ENCODE results near the gene CMIP.

Gene CMIP

GRCh38 chr16:81602792-81603191, 158.2 kb downstream of the CMIP start:
- no peak for DNase-seq (ENCODE audit: extremely low spot score)
- ChIA-PET POLR2A (no interaction called here), CTCF (no interaction called here)
- no peak for TF ChIP-seq BHLHE40 (IDR thresholded peaks at IDR 0.05; ENCODE audit: borderline replicate concordance)
- TF ChIP-seq L3MBTL2 (conservative IDR thresholded peaks at IDR 0.05), result no peak
- TF ChIP-seq HDGF (IDR thresholded peaks at IDR 0.05; ENCODE audit: borderline replicate concordance), result no peak
- TF ChIP-seq ELF4 (IDR thresholded peaks at IDR 0.05), result no peak
- no peak for TF ChIP-seq ZNF384 (IDR thresholded peaks at IDR 0.05)
- TF ChIP-seq LEF1 (IDR thresholded peaks at IDR 0.05; ENCODE audit: borderline replicate concordance), result no peak
- no peak for TF ChIP-seq PKNOX1 (IDR thresholded peaks at IDR 0.05)
- no peak for TF ChIP-seq SP1 (IDR thresholded peaks at IDR 0.05)
- TF ChIP-seq CTBP1 (IDR thresholded peaks at IDR 0.05; ENCODE audit: borderline replicate concordance), result no peak
- no peak for TF ChIP-seq FOXM1 (IDR thresholded peaks at IDR 0.05; ENCODE audit: borderline replicate concordance)
- no peak for TF ChIP-seq NFRKB (IDR thresholded peaks at IDR 0.05)
- no peak for TF ChIP-seq TARDBP (IDR thresholded peaks at IDR 0.05)
- no peak for TF ChIP-seq FOXK2 (IDR thresholded peaks at IDR 0.05)
- TF ChIP-seq ARNT (IDR thresholded peaks at IDR 0.05), result no peak
- TF ChIP-seq SUZ12 (IDR thresholded peaks at IDR 0.05), result no peak
- TF ChIP-seq FOXA1 (IDR thresholded peaks at IDR 0.05), result no peak

- ChIA-PET POLR2A (no interaction called here), CTCF (no interaction called here)
- no peak for TF ChIP-seq TARDBP (IDR thresholded peaks at IDR 0.05)
- TF ChIP-seq FOXK2 (IDR thresholded peaks at IDR 0.05), result no peak
- no peak for TF ChIP-seq SP1 (IDR thresholded peaks at IDR 0.05)
- no peak for TF ChIP-seq FOXM1 (IDR thresholded peaks at IDR 0.05; ENCODE audit: borderline replicate concordance)
- TF ChIP-seq NFRKB (IDR thresholded peaks at IDR 0.05), result no peak
- no peak for TF ChIP-seq CTBP1 (IDR thresholded peaks at IDR 0.05; ENCODE audit: borderline replicate concordance)
- no peak for TF ChIP-seq LEF1 (IDR thresholded peaks at IDR 0.05; ENCODE audit: borderline replicate concordance)
- no peak for TF ChIP-seq BHLHE40 (IDR thresholded peaks at IDR 0.05; ENCODE audit: borderline replicate concordance)
- no peak for TF ChIP-seq HDGF (IDR thresholded peaks at IDR 0.05; ENCODE audit: borderline replicate concordance)
- no peak for TF ChIP-seq SUZ12 (IDR thresholded peaks at IDR 0.05)
- TF ChIP-seq ZNF384 (IDR thresholded peaks at IDR 0.05), result no peak
- TF ChIP-seq PKNOX1 (IDR thresholded peaks at IDR 0.05), result no peak
- TF ChIP-seq FOXA1 (IDR thresholded peaks at IDR 0.05), result no peak
- TF ChIP-seq ARNT (IDR thresholded peaks at IDR 0.05), result no peak
- no peak for TF ChIP-seq L3MBTL2 (conservative IDR thresholded peaks at IDR 0.05)
- TF ChIP-seq ELF4 (IDR thresholded peaks at IDR 0.05), result no peak
- no peak for DNase-seq (ENCODE audit: extremely low spot score)
Observed at GRCh38 chr16:81604960-81605383, 160.4 kb downstream of the CMIP start.

GRCh38 chr16:81606039-81606438, 161.4 kb downstream of the CMIP start:
- no peak for DNase-seq (ENCODE audit: extremely low spot score)
- ChIA-PET CTCF (no interaction called here), POLR2A (no interaction called here)
- TF ChIP-seq PKNOX1 (IDR thresholded peaks at IDR 0.05) (no peak), SP1 (IDR thresholded peaks at IDR 0.05) (no peak), L3MBTL2 (conservative IDR thresholded peaks at IDR 0.05) (no peak), CTBP1 (IDR thresholded peaks at IDR 0.05; ENCODE audit: borderline replicate concordance) (no peak), FOXM1 (IDR thresholded peaks at IDR 0.05; ENCODE audit: borderline replicate concordance) (no peak), ZNF384 (IDR thresholded peaks at IDR 0.05) (no peak), LEF1 (IDR thresholded peaks at IDR 0.05; ENCODE audit: borderline replicate concordance) (no peak), SUZ12 (IDR thresholded peaks at IDR 0.05) (no peak), ELF4 (IDR thresholded peaks at IDR 0.05) (no peak), BHLHE40 (IDR thresholded peaks at IDR 0.05; ENCODE audit: borderline replicate concordance) (no peak)

GRCh38 chr16:81607006-81607405, 162.4 kb downstream of the CMIP start:
- TF ChIP-seq FOXA1 (IDR thresholded peaks at IDR 0.05), result no peak
- no peak for TF ChIP-seq LEF1 (IDR thresholded peaks at IDR 0.05; ENCODE audit: borderline replicate concordance)
- TF ChIP-seq NFRKB (IDR thresholded peaks at IDR 0.05), result no peak
- no peak for TF ChIP-seq CTBP1 (IDR thresholded peaks at IDR 0.05; ENCODE audit: borderline replicate concordance)
- TF ChIP-seq PKNOX1 (IDR thresholded peaks at IDR 0.05), result no peak
- TF ChIP-seq FOXK2 (IDR thresholded peaks at IDR 0.05), result no peak
- no peak for TF ChIP-seq ARNT (IDR thresholded peaks at IDR 0.05)
- no peak for TF ChIP-seq SUZ12 (IDR thresholded peaks at IDR 0.05)
- no peak for TF ChIP-seq BHLHE40 (IDR thresholded peaks at IDR 0.05; ENCODE audit: borderline replicate concordance)
- no peak for TF ChIP-seq ELF4 (IDR thresholded peaks at IDR 0.05)
- TF ChIP-seq ZNF384 (IDR thresholded peaks at IDR 0.05), result no peak
- TF ChIP-seq SP1 (IDR thresholded peaks at IDR 0.05), result no peak
- TF ChIP-seq TARDBP (IDR thresholded peaks at IDR 0.05), result no peak
- TF ChIP-seq L3MBTL2 (conservative IDR thresholded peaks at IDR 0.05), result no peak
- no peak for DNase-seq (ENCODE audit: extremely low spot score)
- POLR2A ChIA-PET, result no interaction called here
- CTCF ChIA-PET, result no interaction called here

- CTCF ChIA-PET, result no interaction called here
- TF ChIP-seq HDGF (IDR thresholded peaks at IDR 0.05; ENCODE audit: borderline replicate concordance) (no peak), PKNOX1 (IDR thresholded peaks at IDR 0.05) (no peak), SP1 (IDR thresholded peaks at IDR 0.05) (no peak), L3MBTL2 (conservative IDR thresholded peaks at IDR 0.05) (no peak), FOXM1 (IDR thresholded peaks at IDR 0.05; ENCODE audit: borderline replicate concordance) (no peak), ELF4 (IDR thresholded peaks at IDR 0.05) (no peak), ARNT (IDR thresholded peaks at IDR 0.05) (no peak), LEF1 (IDR thresholded peaks at IDR 0.05; ENCODE audit: borderline replicate concordance) (no peak), SUZ12 (IDR thresholded peaks at IDR 0.05) (no peak)
- DNase-seq (ENCODE audit: extremely low spot score), result no peak
- POLR2A ChIA-PET, result no interaction called here
Observed at GRCh38 chr16:81607805-81608522, 163.4 kb downstream of the CMIP start.
